DND-41 (cell line): ENCODE results near the gene PRR23E.

Experiments
- ATAC-seq: fragments of 200-7000 bp; cut with Tn5 transposase; 3 replicates; pipeline ENCODE4 v1.9.1; 2021; ENCODE audit warnings: low read depth; ENCODE audit not compliant: insufficient read depth
- DNase-seq: peaks from one replicate; pipeline ENCODE4 v3.0.0-alpha.2; 2020
- H2AFZ ChIP-seq: 2 replicates; pipeline ENCODE4 v1.6.0; 2012; ENCODE audit warnings: low read depth, low read length
- H3K27ac ChIP-seq: 2 replicates; pipeline ENCODE4 v1.5.1; 2012; ENCODE audit warnings: low read length, inconsistent platforms
- H3K27me3 ChIP-seq: fragments of 200-600 bp; sonication (generic); 2 replicates; pipeline ENCODE4 v1.6.0; 2012; ENCODE audit warnings: low read length, mild to moderate bottlenecking, inconsistent platforms; ENCODE audit not compliant: insufficient read depth, poor library complexity
- H3K36me3 ChIP-seq: 2 replicates; pipeline ENCODE4 v1.5.1; 2012; ENCODE audit warnings: low read length, inconsistent platforms; ENCODE audit not compliant: insufficient read depth
- H3K4me1 ChIP-seq: 2 replicates; pipeline ENCODE4 v1.5.1; 2012; ENCODE audit warnings: mild to moderate bottlenecking, low read length; ENCODE audit not compliant: insufficient read depth
- H3K4me2 ChIP-seq: 2 replicates; pipeline ENCODE4 v1.6.0; 2012; ENCODE audit warnings: mild to moderate bottlenecking, moderate library complexity, low read length, inconsistent platforms; ENCODE audit not compliant: insufficient read depth
- H3K4me3 ChIP-seq, 2 experiments: fragments of 200-600 bp in 1 of 2; shearing (Covaris generic) in 1 of 2; 2 replicates each; pipeline ENCODE4 v1.5.1; 2012 to 2016; ENCODE audit warnings: inconsistent platforms in 2 of 2, low read length in 2 of 2, mild to moderate bottlenecking in 2 of 2, low read depth in 1 of 2, moderate library complexity in 1 of 2
- H3K79me2 ChIP-seq: 2 replicates; pipeline ENCODE4 v1.6.0; 2012; ENCODE audit warnings: low read length, inconsistent platforms; ENCODE audit not compliant: insufficient read depth
- H3K9ac ChIP-seq: 2 replicates; pipeline ENCODE4 v1.6.0; 2012; ENCODE audit warnings: low read depth, mild to moderate bottlenecking, inconsistent platforms, low read length, moderate library complexity
- H3K9me3 ChIP-seq: 2 replicates; pipeline ENCODE4 v1.5.1; 2012; ENCODE audit warnings: low read length, moderate library complexity, mild to moderate bottlenecking, inconsistent platforms; ENCODE audit not compliant: insufficient read depth, severe bottlenecking
- H4K20me1 ChIP-seq: 2 replicates; pipeline ENCODE4 v1.6.0; 2012; ENCODE audit warnings: low read length; ENCODE audit not compliant: insufficient read depth
- CTCF ChIP-seq: IDR thresholded peaks from 2 replicates; pipeline ENCODE4 v1.5.1; 2012; ENCODE audit warnings: borderline replicate concordance, low read length, moderate library complexity, mild to moderate bottlenecking; ENCODE audit not compliant: poor library complexity, severe bottlenecking; ENCODE audit errors: extremely low read depth
- EZH2 ChIP-seq: IDR thresholded peaks from 3 replicates; pipeline ENCODE4 v1.6.1; 2012; ENCODE audit warnings: borderline replicate concordance, low read depth, mild to moderate bottlenecking, moderate library complexity, low read length, inconsistent platforms; ENCODE audit not compliant: severe bottlenecking

Gene PRR23E

GRCh38 chr3:127203024-127203423, 10.1 kb downstream of the PRR23E start:
- Histone ChIP-seq H3K9me3 (no peaks in the 10 kb centered on the region), H2AFZ (no peak overlapping the region), H3K4me1 (no peaks in the 10 kb centered on the region), H3K79me2 (no peaks in the 10 kb centered on the region), H3K36me3 (no peaks in the 10 kb centered on the region), H4K20me1 (no peaks in the 10 kb centered on the region), H3K4me2 (no peak overlapping the region), H3K27me3 (no peaks in the 10 kb centered on the region), H3K27ac (no peak overlapping the region), H3K9ac (no peak overlapping the region), H3K4me3 (no peak overlapping the region)
- TF ChIP-seq CTCF (no peak), EZH2 (no peak)
- no peak for DNase-seq
- no peak for ATAC-seq

- Histone ChIP-seq H3K4me3 (no peak overlapping the region), H3K36me3 (no peaks in the 10 kb centered on the region), H3K27me3 (no peaks in the 10 kb centered on the region), H3K4me1 (no peaks in the 10 kb centered on the region), H3K27ac (no peak overlapping the region), H3K9ac (no peak overlapping the region), H2AFZ (no peak overlapping the region), H3K9me3 (no peaks in the 10 kb centered on the region), H3K79me2 (no peaks in the 10 kb centered on the region), H3K4me2 (no peak overlapping the region), H4K20me1 (no peaks in the 10 kb centered on the region)
- ATAC-seq (no peak), DNase-seq (no peak)
- no peak for TF ChIP-seq CTCF
- TF ChIP-seq EZH2 = no peak
These were observed 12.1 kb downstream of the PRR23E start for GRCh38 chr3:127204841-127205582.

GRCh38 chr3:127206154-127206553, 13.2 kb downstream of the PRR23E start:
- Histone ChIP-seq H3K27ac (no peak overlapping the region), H3K4me3 (no peak overlapping the region), H3K36me3 (no peaks in the 10 kb centered on the region), H3K79me2 (no peaks in the 10 kb centered on the region), H3K4me2 (no peak overlapping the region), H3K9ac (no peak overlapping the region), H3K9me3 (no peaks in the 10 kb centered on the region), H4K20me1 (no peaks in the 10 kb centered on the region), H2AFZ (no peak overlapping the region), H3K4me1 (no peaks in the 10 kb centered on the region), H3K27me3 (no peaks in the 10 kb centered on the region)
- DNase-seq = no peak
- no peak for ATAC-seq
- TF ChIP-seq EZH2 (no peak), CTCF (no peak)
